ENCODE results near the gene HACD2.
A peak's percentile ranks its signal among the peaks of the same experiment; 100 is the strongest.
"Not testable (repeated sequence)": the region's sequence is repeated elsewhere in the genome, so short reads cannot be mapped to it uniquely, and the experiment has no call there.

HACD2 gene

GRCh38 chr3:123584988-123585937 is at the start of gene HACD2:
TSS of gene HACD2 (minus strand) at chr3:123585053. CDS start at chr3:123585027, 26 bp downstream.
- peak; percentile 97 for DNase-seq (ENCODE audit: low spot score)

GRCh38 chr3:123634149-123635051 is 49.5 kb upstream of the HACD2 start:
- DNase-seq (ENCODE audit: low spot score) = no peak

GRCh38 chr3:123633530-123633929 is 48.7 kb upstream of the HACD2 start:
- DNase-seq (ENCODE audit: low spot score) = no peak

DNA sequence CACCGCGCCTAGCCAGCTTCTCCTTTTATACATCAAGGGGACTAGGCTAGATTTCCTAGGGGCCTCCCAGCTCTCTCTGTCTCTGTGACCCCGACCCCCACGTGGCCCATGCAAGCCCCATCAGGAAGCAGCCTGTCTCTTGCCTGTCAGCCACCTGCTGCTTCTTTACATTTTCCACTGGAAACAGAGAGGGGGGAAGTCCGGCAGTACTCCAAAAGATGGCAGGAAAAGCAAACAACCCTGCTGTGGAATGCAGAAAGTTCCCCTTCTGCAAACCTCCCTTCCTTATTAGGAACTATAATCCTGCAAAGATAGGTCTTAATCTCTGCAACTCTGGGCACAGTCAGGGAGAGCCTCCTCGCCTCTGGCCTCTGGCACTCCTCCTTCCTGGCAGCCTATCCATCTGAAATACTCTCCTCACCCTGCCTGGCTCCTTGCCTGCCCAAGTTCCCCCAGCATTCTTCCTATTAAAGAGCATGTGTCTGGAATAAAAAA is 47.4 kb upstream of the HACD2 start:
- no peak for DNase-seq (ENCODE audit: low spot score)

GRCh38 chr3:123629747-123630047 is 44.8 kb upstream of the HACD2 start:
- no peak for DNase-seq (ENCODE audit: low spot score)

- no peak for DNase-seq (ENCODE audit: low spot score)
Observed at GRCh38 chr3:123628996-123629746, 44.3 kb upstream of the HACD2 start.

DNA sequence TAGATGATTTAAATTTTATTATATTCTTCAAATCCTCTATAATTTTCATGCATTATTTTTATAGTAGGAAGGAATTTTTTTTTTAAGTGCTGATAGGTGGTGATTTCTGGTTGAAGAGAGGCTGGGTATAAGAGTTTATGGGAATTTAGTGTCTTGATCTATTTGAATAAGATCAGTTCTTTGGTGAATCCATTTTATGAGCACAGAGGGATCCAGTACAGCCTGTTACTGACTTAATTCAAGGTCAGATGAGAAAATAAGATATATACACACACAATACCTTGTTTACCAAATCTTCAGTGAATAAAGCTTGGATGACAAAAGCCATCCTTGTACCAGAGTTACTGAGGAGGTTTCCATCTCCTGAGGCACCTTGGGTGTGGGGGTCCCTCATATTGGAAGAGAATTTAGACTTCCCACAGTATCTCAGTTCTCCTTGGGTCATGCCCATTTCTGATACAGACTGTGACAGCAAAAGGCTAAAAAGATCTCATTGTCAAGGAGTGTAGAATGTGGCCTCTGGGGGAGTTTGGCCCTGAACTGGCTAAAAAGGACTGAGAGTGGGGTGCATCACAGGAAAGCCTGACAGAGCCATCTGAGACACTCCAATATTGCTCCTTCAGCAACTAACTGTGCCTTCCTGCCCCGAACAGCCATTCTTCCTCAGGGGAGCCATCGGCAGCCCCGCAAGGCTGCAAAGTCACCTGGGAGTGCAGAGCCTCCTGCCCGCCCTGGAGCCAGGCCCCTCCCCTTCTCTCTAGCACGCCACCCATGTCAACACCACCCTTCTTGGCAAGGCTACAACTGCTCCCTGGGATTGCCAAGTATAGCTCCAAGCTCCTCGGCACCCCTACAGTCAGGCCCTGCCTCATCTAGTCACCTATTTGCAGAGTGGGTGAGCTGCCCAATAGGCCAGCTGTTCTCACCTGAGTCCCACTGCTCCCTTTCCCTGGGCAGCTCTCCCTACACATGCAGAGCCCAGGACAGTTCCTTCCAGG is 43.1 kb upstream of the HACD2 start:
- DNase-seq (ENCODE audit: low spot score) = no peak

DNA sequence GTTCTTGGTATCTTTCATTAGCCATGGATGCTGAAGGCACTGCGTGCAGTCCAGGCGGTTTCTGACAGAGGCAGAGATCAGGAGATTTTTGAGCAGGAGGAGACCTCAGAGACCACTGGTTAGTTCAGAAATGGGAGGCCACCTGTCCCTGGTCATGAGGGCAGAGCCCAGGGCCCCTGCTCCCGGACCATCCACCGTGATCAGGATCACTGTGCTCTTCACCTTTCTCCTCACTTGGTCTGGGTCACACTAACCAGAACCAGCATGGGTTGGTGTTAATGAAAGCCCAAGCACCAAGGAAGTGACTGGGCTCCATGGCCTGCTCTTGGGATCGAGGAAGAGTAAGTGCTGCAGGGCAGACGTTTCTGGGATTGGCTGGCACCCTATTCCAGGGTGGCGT is 42.0 kb upstream of the HACD2 start:
- DNase-seq (ENCODE audit: low spot score) = no peak

GRCh38 chr3:123624302-123624701 is 39.4 kb upstream of the HACD2 start:
- DNase-seq (ENCODE audit: low spot score) = no peak

DNA sequence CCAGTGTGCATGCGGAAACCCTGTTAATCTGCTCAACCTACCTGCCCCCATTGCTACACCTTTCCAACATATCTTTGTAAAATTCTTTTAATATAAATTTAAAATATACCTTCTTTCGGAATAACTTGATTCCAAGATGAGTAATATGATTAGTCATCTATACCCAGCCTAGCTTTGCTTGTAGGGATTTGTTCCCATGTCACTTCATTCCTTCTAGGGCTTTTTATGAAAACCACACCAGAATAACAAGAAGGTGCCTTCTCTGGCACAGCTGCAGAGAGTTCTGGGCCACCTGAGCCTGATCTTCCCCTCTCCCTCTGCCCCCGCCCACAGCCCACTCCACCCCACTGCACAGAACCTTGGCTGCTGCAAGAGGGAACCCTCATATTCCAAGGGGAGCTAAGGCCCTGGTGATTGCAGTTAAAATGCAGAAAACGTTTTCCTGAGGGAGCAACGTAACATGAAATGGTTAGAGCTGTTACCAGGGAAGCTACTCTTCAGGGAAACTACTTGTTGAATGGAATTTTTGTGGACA is 38.6 kb upstream of the HACD2 start:
- DNase-seq (ENCODE audit: low spot score) = no peak

- DNase-seq (ENCODE audit: low spot score) = no peak
Observed at GRCh38 chr3:123622766-123623165, 37.9 kb upstream of the HACD2 start.

DNA sequence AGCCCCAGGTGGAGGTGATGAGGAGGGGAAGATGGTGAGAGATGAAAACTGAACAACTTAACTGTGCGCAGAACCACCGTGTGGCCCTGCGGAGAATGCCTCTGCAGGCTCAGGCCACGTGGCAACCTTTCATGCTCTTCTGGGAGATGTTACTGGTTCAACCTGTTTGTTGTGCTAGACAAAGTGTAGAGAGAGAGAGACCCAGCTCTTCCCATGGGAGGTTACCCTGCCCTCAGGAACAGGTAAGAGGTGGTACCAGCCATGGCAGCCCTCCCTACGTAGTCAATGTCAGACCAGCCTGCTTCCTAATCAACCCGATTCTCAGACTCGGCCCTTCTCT is 37.0 kb upstream of the HACD2 start:
- no peak for DNase-seq (ENCODE audit: low spot score)

DNA sequence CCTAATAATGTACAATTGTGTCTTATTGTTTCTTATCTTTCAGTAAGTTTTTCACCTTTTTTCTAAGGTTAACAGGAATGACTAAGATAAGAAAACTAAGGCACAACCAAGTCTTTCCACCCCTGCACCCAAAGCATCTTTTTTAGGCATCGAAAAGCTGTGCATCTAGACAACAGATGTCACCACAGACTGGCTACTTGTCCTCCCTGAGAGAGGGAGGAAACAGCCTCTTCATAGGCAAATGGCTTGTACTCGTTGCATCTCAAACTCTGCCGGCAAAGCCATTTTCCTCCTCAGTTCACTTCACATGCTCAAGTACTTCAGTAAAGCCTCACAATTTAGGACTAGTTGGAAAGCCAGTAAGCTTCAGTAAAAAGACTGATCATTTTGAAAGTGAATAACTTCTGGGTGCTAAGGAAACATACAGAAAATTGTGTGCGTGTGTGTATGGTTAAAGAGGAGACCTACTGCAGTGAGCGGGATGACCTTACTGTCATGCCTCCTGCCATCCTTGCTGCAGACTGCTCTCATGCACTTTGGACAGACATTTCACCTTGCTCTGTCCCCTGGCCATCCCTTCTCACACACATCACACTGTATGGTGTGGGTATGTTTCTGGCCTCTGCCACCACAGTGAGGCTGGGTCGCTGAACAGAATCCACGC is 36.5 kb upstream of the HACD2 start:
- DNase-seq (ENCODE audit: low spot score) = no peak

GRCh38 chr3:123620343-123620742 is 35.5 kb upstream of the HACD2 start:
- DNase-seq (ENCODE audit: low spot score) = no peak

- no peak for DNase-seq (ENCODE audit: low spot score)
Observed at GRCh38 chr3:123618768-123619484, 34.1 kb upstream of the HACD2 start.

- no peak for DNase-seq (ENCODE audit: low spot score)
Observed at GRCh38 chr3:123618076-123618708, 33.3 kb upstream of the HACD2 start.

DNA sequence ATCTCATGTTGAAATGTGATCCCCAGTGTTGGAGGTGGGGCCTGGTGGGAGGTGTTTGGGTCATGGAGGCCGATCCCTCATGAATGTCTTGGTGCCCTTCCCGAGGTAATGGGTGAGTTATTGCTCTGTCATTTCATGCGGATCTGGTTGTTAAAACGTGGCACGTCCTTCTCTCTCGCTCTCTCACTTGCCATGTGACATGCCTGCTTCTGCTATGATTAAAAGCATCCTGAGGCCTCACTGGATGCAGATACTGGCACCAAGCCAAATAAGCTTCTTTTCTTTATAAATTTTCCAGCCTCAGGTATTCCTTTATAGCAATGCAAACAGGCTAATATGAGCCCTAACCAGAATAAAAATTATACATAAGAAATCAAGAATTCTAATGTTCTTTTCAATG is 31.7 kb upstream of the HACD2 start:
- DNase-seq (ENCODE audit: low spot score) = no peak

DNA sequence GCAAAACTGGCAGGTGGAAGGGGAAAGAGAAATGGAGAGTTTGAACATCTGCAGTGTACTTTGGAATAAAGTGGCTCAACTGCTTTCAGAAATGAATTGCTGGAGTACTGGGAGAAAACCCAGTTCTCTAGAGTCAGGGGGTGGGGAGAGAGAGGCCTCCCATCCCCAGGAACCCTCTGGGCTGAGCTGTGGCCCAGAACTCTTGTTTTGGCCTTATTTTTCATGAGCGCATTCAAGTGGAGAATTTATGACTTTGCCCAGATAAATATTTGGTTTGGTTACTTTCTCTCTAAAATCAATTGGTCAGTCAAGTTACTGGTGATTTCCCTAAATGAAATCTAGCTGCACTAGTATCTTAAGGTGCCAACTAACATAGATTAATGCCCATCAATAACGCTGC is 28.7 kb upstream of the HACD2 start:
- no peak for DNase-seq (ENCODE audit: low spot score)

DNA sequence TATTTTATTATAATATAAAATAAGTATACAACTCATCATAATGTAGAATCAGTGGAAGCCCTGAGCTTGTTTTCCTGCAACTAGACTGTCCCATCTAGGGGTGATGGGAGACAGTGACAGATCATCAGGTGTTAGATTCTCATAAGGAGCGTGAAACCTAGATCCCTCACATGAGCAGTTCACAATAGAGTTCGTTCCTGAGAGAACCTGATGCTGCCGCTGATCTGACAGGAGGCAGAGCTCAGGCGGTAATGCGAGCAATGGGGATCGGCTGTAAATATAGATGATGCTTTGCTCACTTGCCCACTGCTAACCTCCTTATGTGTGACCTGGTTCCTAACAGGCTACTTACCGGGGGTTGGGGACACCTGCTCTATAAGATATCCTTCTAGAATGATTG is 26.8 kb upstream of the HACD2 start:
- DNase-seq (ENCODE audit: low spot score) = not testable (repeated sequence)

Measured in activated CD4-positive, alpha-beta T cell treated with anti-CD3 and anti-CD28 coated beads, Interleukin-2, Interleukin-4, amounts not matched to agents 100 ng/mL and 50 ng/mL, durations not matched to agents 16 hours and 8 hours (primary cell).